ENCODE data around the gene OPRM1.

OPRM1 gene

GRCh38 chr6:154226461-154226860 is 187.4 kb downstream of the OPRM1 start:
- no peak for TF ChIP-seq REST (IDR thresholded peaks at IDR 0.05; ENCODE audit: insufficient read depth in 1 of 2, low read depth in 2 of 2, low read length in 2 of 2)
- TF ChIP-seq SIN3A (IDR thresholded peaks at IDR 0.05; ENCODE audit: borderline replicate concordance, insufficient read depth, low read length), result no peak
- TF ChIP-seq FOXP2 (optimal IDR thresholded peaks at IDR 0.05; ENCODE audit: borderline replicate concordance, extremely low read depth, extremely low read length, insufficient read depth), result no peak
- TF ChIP-seq TAF1 (IDR thresholded peaks at IDR 0.05; ENCODE audit: borderline replicate concordance, insufficient read depth, low read length), result no peak
- no peak for TF ChIP-seq POLR2AphosphoS5 (IDR thresholded peaks at IDR 0.05; ENCODE audit: low read depth, low read length)

GRCh38 chr6:154227862-154228520 is 189.0 kb downstream of the OPRM1 start:
- TF ChIP-seq FOXP2 (optimal IDR thresholded peaks at IDR 0.05; ENCODE audit: borderline replicate concordance, extremely low read depth, extremely low read length, insufficient read depth), result no peak
- no peak for TF ChIP-seq REST (IDR thresholded peaks at IDR 0.05; ENCODE audit: insufficient read depth in 1 of 2, low read depth in 2 of 2, low read length in 2 of 2)
- no peak for TF ChIP-seq SIN3A (IDR thresholded peaks at IDR 0.05; ENCODE audit: borderline replicate concordance, insufficient read depth, low read length)
- no peak for TF ChIP-seq TAF1 (IDR thresholded peaks at IDR 0.05; ENCODE audit: borderline replicate concordance, insufficient read depth, low read length)
- no peak for TF ChIP-seq POLR2AphosphoS5 (IDR thresholded peaks at IDR 0.05; ENCODE audit: low read depth, low read length)

GRCh38 chr6:154228521-154228905 is 189.5 kb downstream of the OPRM1 start:
- TF ChIP-seq REST (IDR thresholded peaks at IDR 0.05; ENCODE audit: insufficient read depth in 1 of 2, low read depth in 2 of 2, low read length in 2 of 2) (no peak), SIN3A (IDR thresholded peaks at IDR 0.05; ENCODE audit: borderline replicate concordance, insufficient read depth, low read length) (no peak), TAF1 (IDR thresholded peaks at IDR 0.05; ENCODE audit: borderline replicate concordance, insufficient read depth, low read length) (no peak), FOXP2 (optimal IDR thresholded peaks at IDR 0.05; ENCODE audit: borderline replicate concordance, extremely low read depth, extremely low read length, insufficient read depth) (no peak), POLR2AphosphoS5 (IDR thresholded peaks at IDR 0.05; ENCODE audit: low read depth, low read length) (no peak)

GRCh38 chr6:154229786-154230185 is 190.7 kb downstream of the OPRM1 start:
- no peak for TF ChIP-seq POLR2AphosphoS5 (IDR thresholded peaks at IDR 0.05; ENCODE audit: low read depth, low read length)
- TF ChIP-seq SIN3A (IDR thresholded peaks at IDR 0.05; ENCODE audit: borderline replicate concordance, insufficient read depth, low read length), result no peak
- TF ChIP-seq TAF1 (IDR thresholded peaks at IDR 0.05; ENCODE audit: borderline replicate concordance, insufficient read depth, low read length), result no peak
- TF ChIP-seq REST (IDR thresholded peaks at IDR 0.05; ENCODE audit: insufficient read depth in 1 of 2, low read depth in 2 of 2, low read length in 2 of 2), result no peak
- no peak for TF ChIP-seq FOXP2 (optimal IDR thresholded peaks at IDR 0.05; ENCODE audit: borderline replicate concordance, extremely low read depth, extremely low read length, insufficient read depth)
